ENCODE results near the gene HOXB3. TPM values are rescaled to one million over a fixed set of nuclear protein-coding genes. Genes with fewer than 3 reads are reported as not detected.

Gene HOXB3
- 30.8 TPM for polyA plus RNA-seq
- long read RNA-seq, donor 1, full-length matches to known transcripts: 3 of 3 reads
- long read RNA-seq, donor 1, partial matches to known transcripts: 0 of 3 reads
- long read RNA-seq, donor 1, other reads (novel, unspliced or antisense): 0 of 3 reads
- long read RNA-seq, donor 2, full-length matches to known transcripts: 1 of 1 reads
- long read RNA-seq, donor 2, partial matches to known transcripts: 0 of 1 reads
- long read RNA-seq, donor 2, other reads (novel, unspliced or antisense): 0 of 1 reads
- long read RNA-seq, donor 3: 0 reads
- long read RNA-seq, donor 4: 0 reads
- long read RNA-seq, donor 5, full-length matches to known transcripts: 2 of 2 reads
- long read RNA-seq, donor 5, partial matches to known transcripts: 0 of 2 reads
- long read RNA-seq, donor 5, other reads (novel, unspliced or antisense): 0 of 2 reads
- long read RNA-seq, donor 6, full-length matches to known transcripts: 5 of 5 reads
- long read RNA-seq, donor 6, partial matches to known transcripts: 0 of 5 reads
- long read RNA-seq, donor 6, other reads (novel, unspliced or antisense): 0 of 5 reads
- long read RNA-seq, donor 7, full-length matches to known transcripts: 2 of 2 reads
- long read RNA-seq, donor 7, partial matches to known transcripts: 0 of 2 reads
- long read RNA-seq, donor 7, other reads (novel, unspliced or antisense): 0 of 2 reads
- long read RNA-seq, donor 8, partial matches to known transcripts: 5 of 6 reads
- long read RNA-seq, donor 8, other reads (novel, unspliced or antisense): 0 of 6 reads
- long read RNA-seq, donor 9: 0 reads
- long read RNA-seq, donor 10, full-length matches to known transcripts: 3 of 3 reads
- long read RNA-seq, donor 10, partial matches to known transcripts: 0 of 3 reads
- long read RNA-seq, donor 10, other reads (novel, unspliced or antisense): 0 of 3 reads
- long read RNA-seq, donor 11, full-length matches to known transcripts: 3 of 3 reads
- long read RNA-seq, donor 11, partial matches to known transcripts: 0 of 3 reads
- long read RNA-seq, donor 11, other reads (novel, unspliced or antisense): 0 of 3 reads

GRCh38 chr17:48589831-48590606 lies at the start of gene HOXB3:
TSS of gene HOXB3 (minus strand) at chr17:48590241. CDS start at chr17:48552474, 37,767 bp downstream.
- Histone ChIP-seq H3K4me1 (ENCODE audit: control insufficient read depth, insufficient read depth, low read length) (peaks cover 32% of the 10 kb centered on the region), H3K4me3 (ENCODE audit: low read length) (peak within 1 kb of the TSS; percentile 34), H3K27ac (ENCODE audit: low read length) (peak within 1 kb of the TSS; percentile 85), H3K27me3 (ENCODE audit: control insufficient read depth, insufficient read depth, low read length) (peaks cover 98% of the 10 kb centered on the region), H3K36me3 (ENCODE audit: control insufficient read depth, insufficient read depth, low read length) (peaks cover 8% of the 10 kb centered on the region), H3K9me3 (ENCODE audit: control insufficient read depth, low read depth, low read length) (peaks cover 12% of the 10 kb centered on the region)
- no peak for DNase-seq
- WGBS (ENCODE audit: insufficient coverage, low lambda C conversion rate): no CpG with 5 or more reads among the region's 23 CpGs

- Histone ChIP-seq H3K9me3 (ENCODE audit: control insufficient read depth, low read depth, low read length) (peaks cover 13% of the 10 kb centered on the region), H3K36me3 (ENCODE audit: control insufficient read depth, insufficient read depth, low read length) (no peaks in the 10 kb centered on the region), H3K27me3 (ENCODE audit: control insufficient read depth, insufficient read depth, low read length) (peaks cover 100% of the 10 kb centered on the region), H3K4me3 (ENCODE audit: low read length) (no peak overlapping the region), H3K4me1 (ENCODE audit: control insufficient read depth, insufficient read depth, low read length) (peaks cover 14% of the 10 kb centered on the region), H3K27ac (ENCODE audit: low read length) (no peak overlapping the region)
- no CpG with 5 or more reads among the region's 5 CpGs for WGBS (ENCODE audit: insufficient coverage, low lambda C conversion rate)
- no peak for DNase-seq
Measured at GRCh38 chr17:48639136-48639535, 49.1 kb upstream of the HOXB3 start.

- no peaks in the 10 kb centered on the region for H3K36me3 ChIP-seq (ENCODE audit: control insufficient read depth, insufficient read depth, low read length)
- peaks cover 20% of the 10 kb centered on the region for H3K4me1 ChIP-seq (ENCODE audit: control insufficient read depth, insufficient read depth, low read length)
- no peak for DNase-seq
- H3K4me3 ChIP-seq (ENCODE audit: low read length): no peak overlapping the region
- H3K27ac ChIP-seq (ENCODE audit: low read length): no peak overlapping the region
- peaks cover 19% of the 10 kb centered on the region for H3K9me3 ChIP-seq (ENCODE audit: control insufficient read depth, low read depth, low read length)
- WGBS (ENCODE audit: insufficient coverage, low lambda C conversion rate): 20% methylated on average over 2 of the region's 18 CpGs
- peaks cover 100% of the 10 kb centered on the region for H3K27me3 ChIP-seq (ENCODE audit: control insufficient read depth, insufficient read depth, low read length)
Measured at GRCh38 chr17:48637323-48638260, 47.6 kb upstream of the HOXB3 start.

DNA sequence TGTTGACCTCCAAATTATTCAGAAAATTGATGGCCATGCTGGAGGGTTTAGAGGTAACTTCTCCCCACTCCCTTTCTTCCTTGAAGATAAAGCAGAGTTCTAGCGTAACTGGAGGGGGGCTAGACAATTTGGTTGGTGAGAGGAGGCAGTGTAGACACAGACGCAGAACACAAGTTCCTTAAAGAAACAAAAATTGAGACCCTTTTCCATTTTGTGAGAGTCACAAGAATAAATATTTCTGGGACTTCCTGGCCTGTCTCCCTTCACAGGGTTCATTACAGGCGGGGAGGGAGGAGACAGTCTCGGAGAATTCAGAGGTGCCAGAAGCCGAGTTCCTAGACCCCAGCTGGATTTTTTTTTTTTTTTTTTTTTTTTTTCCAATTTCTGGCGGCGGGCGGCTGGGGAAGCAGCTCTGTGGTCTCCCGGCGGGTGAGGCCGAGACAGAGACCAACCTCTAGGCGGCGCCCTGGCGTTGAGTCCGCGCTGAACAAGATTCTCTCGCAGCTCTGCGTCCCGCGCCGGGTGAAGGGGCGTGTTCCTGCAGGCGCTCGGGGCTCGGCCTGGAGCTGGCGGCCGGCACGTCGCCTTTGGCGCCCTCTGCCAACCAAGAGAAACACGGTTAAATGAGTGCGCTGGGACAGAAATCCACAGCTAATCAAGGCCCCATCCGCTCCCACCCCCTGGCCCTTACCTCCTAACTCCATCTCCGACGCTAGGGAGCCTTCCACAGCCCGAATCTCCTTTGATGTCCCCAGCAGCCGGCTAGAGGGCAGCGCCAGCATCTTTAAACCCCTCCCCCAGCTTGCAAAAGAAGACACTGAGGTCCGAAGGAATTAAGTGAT lies 46.4 kb upstream of the HOXB3 start:
- DNase-seq: peak; percentile 57 to 62
- H3K4me3 ChIP-seq (ENCODE audit: low read length): no peak overlapping the region
- no CpG with 5 or more reads among the region's 39 CpGs for WGBS (ENCODE audit: insufficient coverage, low lambda C conversion rate)
- H3K27ac ChIP-seq (ENCODE audit: low read length): no peak overlapping the region
- H3K27me3 ChIP-seq (ENCODE audit: control insufficient read depth, insufficient read depth, low read length): peaks cover 100% of the 10 kb centered on the region
- H3K4me1 ChIP-seq (ENCODE audit: control insufficient read depth, insufficient read depth, low read length): peaks cover 25% of the 10 kb centered on the region
- no peaks in the 10 kb centered on the region for H3K36me3 ChIP-seq (ENCODE audit: control insufficient read depth, insufficient read depth, low read length)
- H3K9me3 ChIP-seq (ENCODE audit: control insufficient read depth, low read depth, low read length): peaks cover 7% of the 10 kb centered on the region

GRCh38 chr17:48634493-48635208 lies 44.6 kb upstream of the HOXB3 start:
- Histone ChIP-seq H3K27me3 (ENCODE audit: control insufficient read depth, insufficient read depth, low read length) (peaks cover 100% of the 10 kb centered on the region), H3K4me3 (ENCODE audit: low read length) (no peak overlapping the region)
- DNase-seq: peak in 1 of 2 donors; percentile 62

GRCh38 chr17:48633266-48633677 lies 43.2 kb upstream of the HOXB3 start:
- Histone ChIP-seq H3K4me3 (ENCODE audit: low read length) (no peak overlapping the region), H3K36me3 (ENCODE audit: control insufficient read depth, insufficient read depth, low read length) (no peaks in the 10 kb centered on the region), H3K9me3 (ENCODE audit: control insufficient read depth, low read depth, low read length) (peaks cover 9% of the 10 kb centered on the region), H3K4me1 (ENCODE audit: control insufficient read depth, insufficient read depth, low read length) (peaks cover 40% of the 10 kb centered on the region), H3K27me3 (ENCODE audit: control insufficient read depth, insufficient read depth, low read length) (peaks cover 100% of the 10 kb centered on the region), H3K27ac (ENCODE audit: low read length) (no peak overlapping the region)
- WGBS (ENCODE audit: insufficient coverage, low lambda C conversion rate): no CpG with 5 or more reads among the region's 35 CpGs
- DNase-seq: no peak

More at GRCh38 chr17:48634493-48635208, 44.6 kb upstream of the HOXB3 start:
- Histone ChIP-seq H3K27ac (ENCODE audit: low read length) (no peak overlapping the region), H3K9me3 (ENCODE audit: control insufficient read depth, low read depth, low read length) (peaks cover 7% of the 10 kb centered on the region), H3K4me1 (ENCODE audit: control insufficient read depth, insufficient read depth, low read length) (peaks cover 37% of the 10 kb centered on the region), H3K36me3 (ENCODE audit: control insufficient read depth, insufficient read depth, low read length) (no peaks in the 10 kb centered on the region)
- 6% methylated on average over 3 of the region's 20 CpGs for WGBS (ENCODE audit: insufficient coverage, low lambda C conversion rate)

DNA sequence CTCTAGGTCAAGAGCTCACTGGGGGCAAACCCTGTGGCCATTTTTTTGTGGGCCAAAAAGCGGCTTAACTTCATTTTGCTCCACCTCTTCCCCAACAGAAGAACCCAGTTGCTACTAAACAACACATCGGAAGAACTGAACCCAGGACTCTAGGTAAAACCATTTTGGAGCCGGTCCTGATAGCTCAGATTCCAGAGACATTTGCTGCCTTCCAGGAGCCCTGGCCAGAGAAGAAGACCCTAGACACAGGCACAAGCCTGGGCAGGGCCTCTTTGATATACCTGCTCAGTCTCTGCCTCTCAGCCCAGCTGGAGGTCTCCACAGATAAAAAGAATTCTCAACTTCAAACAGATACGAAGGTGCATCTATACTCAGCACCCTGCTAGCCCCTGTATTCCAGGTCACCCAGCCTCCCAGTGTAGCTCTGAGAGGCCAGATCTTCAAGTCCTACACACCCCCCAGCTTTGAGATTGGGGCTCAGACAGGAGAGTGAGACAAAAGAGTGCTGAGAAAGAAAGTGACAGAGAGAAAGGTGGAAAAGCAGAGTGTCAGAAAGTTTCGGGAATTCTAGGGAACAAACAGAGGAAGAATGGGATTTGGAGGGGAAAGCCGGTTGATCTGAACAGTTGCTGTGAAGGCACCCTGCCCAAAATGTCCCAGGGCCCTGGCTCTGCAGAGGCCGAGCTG lies 42.7 kb upstream of the HOXB3 start:
- no peak for DNase-seq
- H3K9me3 ChIP-seq (ENCODE audit: control insufficient read depth, low read depth, low read length): peaks cover 9% of the 10 kb centered on the region
- no peak overlapping the region for H3K27ac ChIP-seq (ENCODE audit: low read length)
- peaks cover 100% of the 10 kb centered on the region for H3K27me3 ChIP-seq (ENCODE audit: control insufficient read depth, insufficient read depth, low read length)
- no CpG with 5 or more reads among the region's 7 CpGs for WGBS (ENCODE audit: insufficient coverage, low lambda C conversion rate)
- H3K36me3 ChIP-seq (ENCODE audit: control insufficient read depth, insufficient read depth, low read length): no peaks in the 10 kb centered on the region
- peaks cover 40% of the 10 kb centered on the region for H3K4me1 ChIP-seq (ENCODE audit: control insufficient read depth, insufficient read depth, low read length)
- no peak overlapping the region for H3K4me3 ChIP-seq (ENCODE audit: low read length)

All from large intestine (tissue), 12 donors.